Activated CD4-positive, alpha-beta T cell treated with anti-CD3 and anti-CD28 coated beads, Interleukin-2, Interleukin-6, amounts not matched to agents 100 ng/mL and 50 ng/mL, durations not matched to agents 16 hours and 8 hours (primary cell): Measurements from ENCODE around the gene OR6M1.

Source experiments
- DNase-seq: peaks from one replicate; pipeline ENCODE4 v3.0.0-alpha.2; 2020

OR6M1 gene

GRCh38 chr11:123806249-123806648, at the start of gene OR6M1:
Gene OR6M1 (minus strand): TSS chr11:123806349. CDS start chr11:123806349, 0 bp downstream.
- no peak for DNase-seq

DNA sequence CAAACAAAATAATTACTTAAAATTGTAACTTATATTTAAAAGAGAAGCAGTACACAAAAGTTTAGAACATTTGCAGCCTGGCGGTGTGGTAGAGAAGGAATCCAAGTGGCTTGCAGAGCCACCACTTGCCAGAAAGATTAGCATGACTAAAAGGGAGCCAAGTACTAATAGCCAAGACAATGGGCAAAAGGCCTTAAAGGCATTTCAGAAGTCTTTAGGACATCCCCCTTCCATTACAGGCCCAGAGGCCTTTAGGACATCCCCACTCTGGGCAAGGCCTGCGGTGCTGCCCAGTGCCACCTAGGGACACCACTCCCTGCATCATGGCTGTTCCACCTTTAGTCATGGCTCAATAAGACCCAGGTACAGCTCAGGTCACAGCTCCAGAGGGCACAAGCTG, 46.9 kb upstream of the OR6M1 start:
- DNase-seq, result no peak

DNA sequence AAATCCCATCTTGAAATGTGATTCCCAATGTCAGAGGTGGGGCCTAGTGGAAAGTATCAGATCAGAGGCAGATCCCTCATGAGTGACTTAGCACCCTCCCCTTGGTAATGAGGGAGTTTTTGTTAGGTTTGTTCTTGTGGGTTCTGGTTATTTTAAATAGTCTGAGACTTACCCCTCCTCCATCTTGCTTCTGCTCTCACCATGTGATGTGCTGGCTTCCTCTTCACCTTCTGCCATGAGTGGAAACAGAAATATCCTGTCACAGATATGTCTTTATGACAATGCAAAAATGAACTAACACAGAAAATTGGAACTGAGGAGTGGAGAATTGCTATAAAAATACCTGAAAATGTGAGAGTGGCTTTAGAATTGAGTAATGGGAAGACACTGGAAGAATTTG, 46.2 kb upstream of the OR6M1 start:
- DNase-seq, result no peak

GRCh38 chr11:123851110-123851509, 45.0 kb upstream of the OR6M1 start:
- DNase-seq, result no peak

DNA sequence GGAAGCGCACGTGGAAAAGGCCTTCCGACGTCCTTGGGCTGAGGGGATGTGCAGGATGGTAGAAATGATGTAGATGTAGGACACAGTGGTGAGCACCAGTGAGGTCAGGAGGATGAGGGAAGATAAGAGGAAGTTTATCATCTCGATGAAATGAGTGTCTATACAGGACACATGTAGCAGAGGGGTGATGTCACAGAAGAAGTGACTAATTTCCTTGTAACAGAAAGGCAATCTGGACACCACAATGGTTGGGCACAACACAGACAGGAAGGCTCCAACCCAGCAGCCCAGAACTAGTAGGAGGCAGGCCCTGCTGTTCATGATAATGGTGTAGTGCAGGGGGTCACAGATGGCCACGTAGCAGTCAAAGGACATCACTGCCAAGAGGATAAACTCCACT, 35.0 kb upstream of the OR6M1 start:
- DNase-seq, result peak; percentile 30

DNA sequence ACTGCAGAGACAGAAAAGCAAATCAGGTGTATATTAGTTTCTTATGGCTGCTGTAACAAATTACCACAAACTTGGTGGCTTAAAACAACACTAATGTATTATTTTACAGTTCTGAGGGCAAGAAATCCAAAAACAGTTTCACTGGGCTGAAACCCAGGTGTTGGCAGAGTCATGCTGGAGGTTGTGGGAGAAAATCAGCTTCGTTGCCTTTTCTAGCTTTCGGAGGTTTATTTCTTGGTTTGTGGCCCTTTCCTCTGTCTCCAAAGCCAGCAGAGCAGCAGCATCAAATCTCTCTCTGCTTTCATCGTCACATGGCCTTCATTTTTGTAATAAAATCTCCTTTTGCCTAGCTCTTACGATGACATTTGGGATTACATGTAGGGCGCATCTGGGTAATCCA, 33.0 kb upstream of the OR6M1 start:
- DNase-seq, result no peak

GRCh38 chr11:123838659-123839058, 32.5 kb upstream of the OR6M1 start:
- DNase-seq, result no peak

DNA sequence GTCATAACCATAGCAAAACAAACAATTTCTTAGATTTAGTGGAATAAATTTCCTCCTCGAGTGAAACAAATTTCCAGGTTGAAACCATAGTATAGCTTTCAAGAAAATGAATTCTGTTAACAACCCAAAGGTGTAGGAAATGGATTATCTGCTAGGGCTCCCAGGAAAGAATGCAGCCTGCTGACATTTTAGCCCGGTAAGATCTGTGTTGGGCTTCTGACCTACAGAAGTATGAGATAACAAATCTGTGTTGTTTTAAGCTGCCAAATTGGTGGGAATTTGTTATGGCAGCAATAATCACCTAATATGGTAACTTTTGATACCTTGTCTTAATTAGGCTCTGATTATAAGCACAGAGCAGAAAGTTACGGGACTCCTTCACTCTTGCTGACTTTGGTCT, 32.0 kb upstream of the OR6M1 start:
- DNase-seq, result no peak

DNA sequence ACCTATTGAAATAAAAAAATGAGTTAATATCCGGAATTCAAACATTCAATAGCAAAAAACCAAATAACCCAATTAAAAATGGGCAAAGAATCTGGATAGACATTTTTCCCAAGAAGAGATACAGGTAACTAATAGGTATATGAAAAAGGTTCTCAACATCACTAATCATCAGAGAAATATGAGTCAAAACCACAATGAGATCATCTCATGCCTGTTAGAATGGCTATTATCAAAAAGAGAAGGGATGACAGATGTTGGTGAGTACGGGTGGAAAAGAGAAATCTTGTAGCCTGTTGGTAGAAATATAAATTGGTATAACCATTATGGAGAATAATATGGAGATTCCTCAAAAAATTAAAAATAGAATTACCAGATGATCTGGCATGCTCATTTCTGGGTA, 26.9 kb upstream of the OR6M1 start:
- no peak for DNase-seq

DNA sequence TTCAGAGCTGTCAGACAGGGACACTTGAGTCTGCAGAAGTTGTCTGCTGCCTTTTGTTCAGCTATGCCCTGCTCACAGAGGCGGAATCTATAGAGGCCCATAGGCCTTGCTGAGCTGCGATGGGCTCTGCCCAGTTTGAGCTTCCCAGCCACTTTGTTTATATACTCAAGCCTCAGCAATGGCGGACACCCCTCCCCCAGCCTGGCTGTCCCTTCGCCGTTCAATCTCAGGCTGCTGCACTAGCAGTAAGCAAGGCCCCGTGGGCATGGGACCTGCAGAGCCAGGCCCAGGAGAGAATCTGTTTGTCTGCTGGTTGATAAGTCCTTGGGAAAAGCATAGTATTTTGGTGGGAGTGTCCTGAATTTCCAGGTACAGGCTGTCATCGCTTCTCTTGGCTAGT, 23.6 kb upstream of the OR6M1 start:
- DNase-seq, result no peak

- DNase-seq, result no peak
Measured at GRCh38 chr11:123822599-123822998, 16.4 kb upstream of the OR6M1 start.

DNA sequence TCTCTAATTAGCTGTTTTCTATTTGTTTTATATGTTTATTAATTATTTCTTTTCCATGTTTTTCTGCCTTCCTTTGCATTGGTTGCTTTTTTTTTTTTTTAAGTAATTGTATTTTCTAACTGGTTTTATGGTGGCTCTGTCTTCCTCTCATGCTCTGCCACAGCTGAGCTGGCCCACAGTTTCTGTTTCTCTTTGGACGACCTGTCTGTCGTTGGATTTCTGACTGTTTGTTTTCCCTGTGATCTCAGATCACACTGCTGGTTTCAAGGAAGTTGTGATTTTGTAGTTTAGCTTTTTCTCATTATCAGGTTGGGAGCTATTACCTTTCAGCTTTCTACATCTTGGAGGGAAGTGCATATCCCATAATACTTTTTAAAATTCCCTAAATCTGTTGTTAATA, 15.9 kb upstream of the OR6M1 start:
- DNase-seq, result no peak

DNA sequence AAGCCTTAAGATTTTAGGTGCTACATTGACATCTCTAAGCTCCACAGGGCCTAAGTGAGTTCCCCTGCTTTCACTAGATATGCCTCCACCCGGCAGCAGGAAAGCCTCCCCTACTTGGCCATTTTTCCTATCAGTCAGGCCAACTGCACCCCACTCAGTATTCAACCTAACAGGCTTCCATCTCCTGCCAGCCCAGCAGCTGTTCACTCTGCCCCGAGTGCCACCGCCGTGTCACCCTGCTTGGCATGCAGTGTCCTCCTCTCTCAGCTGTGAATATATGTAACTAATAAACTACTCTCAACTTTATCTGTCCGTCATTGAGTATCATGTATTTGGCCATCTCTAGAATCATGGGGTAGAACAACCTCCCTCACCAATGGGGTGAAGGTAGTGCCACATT, 9.0 kb upstream of the OR6M1 start:
- DNase-seq, result no peak

DNA sequence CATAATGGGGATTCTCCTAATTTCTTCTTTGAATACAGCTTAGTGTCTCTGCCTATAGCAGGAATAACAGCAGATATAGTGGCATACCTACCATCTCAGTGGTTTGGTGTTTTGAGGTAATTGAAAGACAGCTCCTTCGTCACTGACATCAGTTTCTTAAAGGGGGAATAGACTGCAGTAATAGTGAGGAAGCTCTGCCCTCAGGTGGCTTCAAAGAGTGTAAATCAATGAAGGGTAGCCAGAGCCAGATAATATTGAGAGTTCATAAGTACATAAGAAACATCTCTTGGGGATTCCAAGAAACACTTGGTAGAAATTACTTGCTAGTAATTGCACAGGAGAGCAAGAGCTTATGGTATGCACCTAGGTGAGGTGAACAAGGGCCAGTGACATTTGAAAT, 4.4 kb downstream of the OR6M1 start:
- no peak for DNase-seq

GRCh38 chr11:123800036-123800435, 6.1 kb downstream of the OR6M1 start:
- DNase-seq, result no peak

DNA sequence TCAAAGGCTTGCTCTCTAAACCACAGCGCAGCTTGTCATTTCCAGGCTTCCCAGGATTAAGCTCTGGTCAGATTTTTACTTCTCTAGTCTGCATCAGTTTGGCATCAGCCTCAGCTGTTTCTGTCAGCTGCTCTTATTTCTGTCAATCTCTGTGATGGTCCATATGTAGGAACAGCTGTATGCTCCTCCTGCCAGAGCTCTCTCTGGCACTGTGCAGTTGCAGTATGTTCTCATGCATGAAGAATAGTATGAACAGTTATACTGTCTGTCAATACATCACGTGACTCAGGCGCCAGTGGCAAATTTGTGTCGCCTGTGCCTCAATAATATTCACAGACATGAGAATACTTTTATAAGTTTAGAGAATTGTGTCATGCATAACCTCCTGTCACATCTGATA, 6.7 kb downstream of the OR6M1 start:
- DNase-seq, result no peak

- no peak for DNase-seq
Measured at GRCh38 chr11:123798513-123799252, 7.5 kb downstream of the OR6M1 start.

GRCh38 chr11:123798079-123798478, 8.1 kb downstream of the OR6M1 start:
- DNase-seq, result no peak

GRCh38 chr11:123797541-123797940, 8.6 kb downstream of the OR6M1 start:
- no peak for DNase-seq

- no peak for DNase-seq
Measured at GRCh38 chr11:123797114-123797513, 9.0 kb downstream of the OR6M1 start.

DNA sequence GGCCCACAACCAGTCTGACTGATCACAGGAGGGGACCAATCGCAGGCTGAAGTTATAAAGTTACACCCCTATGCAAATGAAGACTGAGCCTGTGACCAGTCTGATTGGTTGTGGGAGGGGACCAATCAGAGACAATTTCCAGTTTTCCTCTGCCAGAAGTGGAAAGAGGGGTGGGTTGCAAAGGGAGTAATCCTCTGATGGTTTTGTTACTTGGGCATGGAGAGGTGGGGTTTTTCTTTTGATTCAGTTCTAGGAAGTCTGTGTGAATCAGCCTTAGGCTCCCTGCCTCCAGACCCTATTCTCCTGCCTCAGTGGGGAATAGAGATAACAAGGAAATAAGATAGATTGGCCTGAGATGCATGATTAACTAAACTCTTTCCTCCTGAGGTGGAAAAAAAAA, 9.9 kb downstream of the OR6M1 start:
- DNase-seq, result no peak

DNA sequence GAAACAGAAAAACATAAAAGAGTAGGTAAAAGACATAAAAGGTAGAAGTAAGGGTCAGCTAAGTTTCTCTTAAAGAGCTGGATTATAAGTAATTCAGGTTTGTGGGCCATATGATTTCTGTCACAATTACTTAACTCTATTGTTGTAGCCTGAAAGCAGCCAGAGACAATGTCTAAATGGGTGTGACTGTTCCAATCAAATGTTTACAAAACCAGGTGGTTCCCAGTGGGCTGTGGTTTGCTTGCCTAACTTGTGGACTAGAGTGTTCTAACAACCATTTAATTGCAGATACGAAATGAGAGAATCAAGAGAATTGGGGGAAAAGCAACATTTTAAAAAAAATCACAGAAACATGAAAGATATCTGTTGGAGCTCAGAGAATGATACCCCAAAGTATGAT, 22.6 kb downstream of the OR6M1 start:
- DNase-seq, result no peak

GRCh38 chr11:123778511-123778910, 27.6 kb downstream of the OR6M1 start:
- no peak for DNase-seq

- no peak for DNase-seq
Measured at GRCh38 chr11:123775715-123776549, 30.2 kb downstream of the OR6M1 start.

DNA sequence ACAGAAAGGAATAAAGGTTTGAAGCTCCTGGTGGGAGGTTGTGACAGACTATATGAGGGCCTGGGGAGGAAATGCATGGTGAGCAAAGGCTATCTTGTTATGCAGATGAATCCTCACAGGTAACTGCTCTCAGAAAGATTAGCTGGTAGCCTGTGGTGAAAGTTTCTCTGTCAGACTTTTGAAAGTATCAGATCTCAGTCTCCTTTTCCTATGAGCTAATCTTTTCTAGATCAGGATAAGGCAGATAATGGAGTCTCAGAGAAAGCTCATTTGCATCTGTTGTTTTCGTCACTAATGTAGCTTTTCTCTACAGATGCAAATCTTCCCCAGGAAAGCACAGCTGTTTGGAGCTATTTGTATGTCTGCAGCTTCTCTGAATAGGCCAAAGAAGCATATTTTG, 30.9 kb downstream of the OR6M1 start:
- DNase-seq, result no peak
